HG02759 (cell line): ENCODE measurements around the gene APC.
"Not testable (repeated sequence)": the region's sequence is repeated elsewhere in the genome, so short reads cannot be mapped to it uniquely, and the experiment has no call there.

Source experiments
- ATAC-seq: cut with Tn5 transposase; IDR thresholded peaks from one replicate; pipeline ENCODE4 v1.9.1; 2021; ENCODE audit warnings: mild to moderate bottlenecking, moderate library complexity; ENCODE audit not compliant: unreplicated experiment

The APC gene

DNA sequence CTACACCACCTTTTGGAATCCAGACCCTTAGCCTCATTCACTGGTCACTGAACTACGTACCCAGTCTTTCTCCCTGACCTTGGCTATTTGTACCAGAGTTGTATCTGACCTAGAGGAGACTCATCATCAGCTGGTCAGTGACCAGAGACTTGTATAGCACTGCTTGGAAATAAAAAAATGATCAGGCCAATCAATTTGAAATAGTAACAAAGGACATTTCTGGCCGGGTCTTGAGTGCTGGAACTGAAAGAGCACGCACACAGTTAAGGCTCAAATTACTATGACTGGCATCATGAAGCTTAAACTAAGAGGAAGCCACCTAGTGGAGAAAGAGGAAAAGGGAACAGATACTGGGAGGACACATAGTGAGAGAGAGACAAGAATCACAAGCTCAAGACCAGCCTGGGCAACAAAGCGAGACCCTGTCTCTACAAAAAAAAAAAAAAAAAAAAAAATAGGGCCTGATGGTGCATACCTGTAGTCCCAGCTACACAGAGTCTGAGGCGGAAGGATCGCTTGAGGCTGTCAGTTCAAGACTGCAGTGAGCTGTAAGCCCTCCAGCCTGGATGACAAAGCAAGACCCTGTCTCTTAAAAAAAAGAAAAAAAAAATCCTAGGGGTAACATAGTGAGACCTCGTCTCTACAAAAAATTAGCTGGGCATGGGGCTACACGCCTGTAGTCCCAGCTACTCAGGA lies 110.6 kb downstream of the APC start:
- ATAC-seq = peak; percentile 98

DNA sequence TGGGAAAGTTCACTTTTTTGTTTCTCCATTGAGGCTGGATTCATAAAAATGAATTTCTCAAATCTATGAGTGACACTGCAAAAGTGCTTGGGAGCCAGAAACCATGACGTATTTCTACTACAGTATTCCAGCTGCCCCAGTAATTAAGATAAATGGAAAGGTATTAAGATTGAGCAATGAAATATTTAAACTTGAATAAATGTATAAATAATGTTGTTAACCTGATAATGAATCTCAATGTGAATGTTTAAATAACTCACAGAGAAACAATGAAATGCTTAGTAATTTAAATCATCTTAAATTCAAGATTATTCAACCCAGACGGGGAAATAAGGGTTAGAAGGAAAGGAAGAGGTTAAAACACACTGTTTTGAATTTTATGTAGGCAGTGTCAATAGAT lies 112.2 kb downstream of the APC start:
- ATAC-seq = no peak

DNA sequence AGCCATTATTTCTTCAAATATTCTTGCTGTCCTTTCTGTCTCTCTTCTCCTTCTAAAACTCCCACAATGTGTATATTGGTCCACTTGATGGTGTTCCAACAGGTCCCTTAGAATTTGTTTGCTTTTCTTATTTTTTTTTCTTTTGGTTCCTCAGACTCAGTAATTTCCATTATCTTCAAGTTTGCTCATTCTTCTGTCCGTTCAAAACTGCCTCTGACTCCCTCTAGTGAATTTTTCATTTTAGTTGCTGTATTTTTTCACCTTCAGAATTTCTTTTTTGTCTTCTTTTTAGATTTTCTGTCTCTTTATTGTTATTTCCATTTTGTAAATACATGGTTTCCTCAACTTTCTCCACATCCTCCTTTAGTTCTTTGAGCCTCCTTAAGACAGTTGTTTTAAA lies 117.0 kb downstream of the APC start:
- no peak for ATAC-seq

DNA sequence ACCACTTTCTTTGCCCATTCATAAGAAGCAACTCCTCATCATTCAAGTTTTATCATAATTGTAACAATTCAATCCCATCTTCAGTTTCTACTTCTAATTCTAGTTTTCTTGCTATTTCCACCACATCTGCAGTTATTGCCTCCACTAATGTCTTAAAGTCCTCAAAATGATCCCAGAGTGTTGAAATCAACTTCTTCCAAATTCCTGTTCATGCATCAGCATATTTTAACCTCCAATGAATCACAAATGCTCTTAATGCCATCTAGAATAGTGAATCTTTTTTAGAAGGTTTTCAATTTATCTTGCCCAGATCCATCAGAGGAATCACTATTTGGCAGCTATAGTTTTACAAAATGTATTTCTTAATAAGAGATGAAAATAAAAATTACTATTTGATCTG lies 120.2 kb downstream of the APC start:
- ATAC-seq = no peak

DNA sequence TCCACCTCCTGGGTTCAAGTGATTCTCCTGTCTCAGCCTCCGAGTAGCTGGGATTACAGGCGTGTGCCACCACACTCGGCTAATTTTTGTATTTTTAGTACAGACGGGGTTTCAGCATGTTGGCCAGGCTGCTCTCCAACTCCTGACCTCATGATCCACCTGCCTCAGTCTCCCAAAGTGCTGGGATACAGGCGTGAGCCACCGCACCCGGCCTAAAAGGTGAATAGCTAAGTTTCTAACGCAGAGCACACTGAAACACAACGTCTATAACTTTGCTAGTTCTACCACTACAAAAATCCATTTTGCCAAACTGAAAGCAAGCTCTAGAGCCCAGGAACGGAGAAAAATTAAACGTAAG lies 122.9 kb downstream of the APC start:
- not testable (repeated sequence) for ATAC-seq

DNA sequence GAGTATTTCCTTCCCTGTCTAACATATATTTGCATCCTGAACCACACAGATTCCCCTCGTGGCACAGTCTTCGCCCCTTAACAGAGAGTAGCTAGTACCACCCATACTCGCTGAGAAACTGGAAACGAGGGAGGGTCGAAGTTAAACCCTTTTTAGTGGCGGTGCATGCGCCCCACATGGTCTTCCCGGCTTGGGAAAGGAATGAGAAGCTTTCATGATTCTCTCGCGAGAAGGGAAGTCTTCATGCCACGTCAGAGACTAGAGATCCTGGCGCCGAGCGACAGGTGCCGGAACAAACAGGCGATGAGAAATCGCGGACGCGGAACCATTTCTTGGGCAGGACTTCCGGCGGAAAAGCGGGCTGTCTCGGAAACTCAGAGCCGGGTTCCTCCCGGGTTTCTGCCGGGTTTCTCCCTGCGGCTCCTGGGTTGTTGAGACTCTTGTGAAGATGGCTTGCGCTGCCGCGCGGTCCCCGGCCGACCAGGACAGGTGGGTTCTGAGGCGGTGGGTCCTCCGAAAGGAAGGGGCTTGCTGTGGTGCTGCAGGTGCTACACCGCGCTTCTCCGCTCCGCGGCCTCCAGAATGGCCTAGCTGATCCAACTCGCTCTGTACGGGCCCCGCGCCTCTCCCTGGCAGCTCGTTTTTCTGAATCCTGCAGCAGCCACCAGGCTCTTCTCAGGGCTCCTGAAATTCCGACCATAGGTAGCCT lies 123.4 kb downstream of the APC start, which contains the start of gene SRP19:
SRP19 (plus strand) TSS at position 359 of the 709 bp plus-strand sequence; CDS start at position 449, 90 bp downstream.
- peak; percentile 99 for ATAC-seq

DNA sequence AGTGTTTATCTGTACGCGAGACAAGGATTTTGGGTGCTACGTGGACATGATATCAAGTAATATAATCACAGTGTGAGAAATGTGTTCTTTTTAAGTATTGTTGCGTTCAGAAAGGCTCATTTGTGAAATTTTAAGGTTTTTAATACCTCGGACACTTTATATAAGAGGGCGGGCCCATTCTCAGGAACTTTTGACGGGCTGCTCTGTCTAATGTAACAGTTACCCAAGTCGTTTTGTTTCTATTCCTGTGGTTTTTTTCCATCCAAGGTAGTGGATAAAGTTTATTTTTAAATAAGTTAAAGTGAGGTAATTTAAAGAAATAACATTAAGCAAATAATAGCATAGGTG lies 123.9 kb downstream of the APC start:
- ATAC-seq = no peak

DNA sequence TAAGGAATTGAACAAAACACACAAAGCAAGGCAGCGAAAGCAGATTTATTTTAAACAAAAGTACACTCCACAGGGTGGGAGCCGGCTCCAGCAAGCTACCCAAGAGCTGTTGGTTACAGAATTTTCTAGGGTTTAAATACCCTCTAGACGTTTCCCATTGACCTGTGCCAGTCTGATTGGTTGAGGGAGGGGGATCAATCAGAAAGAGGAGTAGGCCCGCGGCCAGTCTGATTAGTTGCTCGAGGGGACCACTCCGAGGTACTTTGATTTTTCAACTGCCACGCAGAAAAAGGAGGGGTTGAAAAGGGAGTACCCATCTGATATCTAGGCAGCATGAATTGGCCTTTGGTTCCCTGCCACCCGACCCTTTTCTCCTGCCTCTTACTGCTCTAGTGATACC lies 124.4 kb downstream of the APC start:
- ATAC-seq = no peak

DNA sequence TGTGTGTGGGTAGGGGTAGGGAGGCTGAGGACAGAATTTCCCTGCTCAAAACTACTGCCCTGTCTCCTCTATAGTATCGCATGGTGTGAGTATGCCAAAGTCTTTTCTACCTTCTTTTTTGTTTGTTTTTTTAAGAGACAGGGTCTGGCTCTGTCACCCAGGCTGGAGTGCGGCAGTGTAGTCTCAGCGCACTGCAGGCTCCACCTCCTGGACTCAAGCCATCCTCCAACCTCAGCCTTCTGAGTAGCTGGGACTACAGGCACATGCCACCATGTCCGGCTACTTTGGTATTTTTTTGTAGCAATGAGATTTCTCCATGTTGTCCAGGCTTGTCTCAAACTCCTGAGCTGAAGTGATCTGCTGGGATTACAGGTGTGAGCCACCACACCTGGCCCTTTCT lies 125.9 kb downstream of the APC start:
- no peak for ATAC-seq

DNA sequence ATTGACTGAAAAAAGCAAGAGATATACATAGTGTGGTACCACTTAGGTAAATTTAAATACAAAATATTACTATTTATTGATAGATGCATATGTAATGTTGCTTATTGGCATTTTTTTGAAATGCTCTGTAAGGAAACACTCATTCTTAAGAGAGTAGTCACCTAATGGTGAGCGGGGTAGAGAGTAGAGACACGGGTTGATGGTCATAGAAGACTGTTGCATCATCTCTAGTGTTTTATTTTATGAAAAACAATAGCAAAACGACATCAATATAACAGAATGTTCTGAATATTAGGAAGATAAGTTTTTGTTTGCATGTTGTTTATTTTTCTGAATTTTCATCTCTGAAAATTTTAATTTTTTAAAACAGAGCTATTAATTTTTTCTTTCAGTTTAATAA lies 127.4 kb downstream of the APC start:
- no peak for ATAC-seq

DNA sequence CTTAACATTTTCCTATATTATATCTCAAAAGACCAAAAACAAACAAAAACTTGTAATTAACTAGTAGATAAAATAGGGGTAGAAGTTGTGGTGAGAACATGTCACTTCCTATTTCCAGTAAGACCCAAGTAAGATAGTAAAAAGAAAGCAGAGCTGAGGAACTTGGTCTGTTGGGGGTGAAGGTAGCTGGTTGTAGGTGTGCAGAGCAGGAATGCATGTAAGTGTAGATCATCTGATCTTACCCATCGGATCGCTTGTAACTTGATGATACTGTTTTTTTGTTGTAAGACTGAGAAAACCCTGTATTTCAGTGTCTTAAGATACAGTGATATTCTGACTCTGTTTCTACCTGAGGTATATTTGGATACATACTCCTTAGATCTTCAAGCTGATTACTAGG lies 129.1 kb downstream of the APC start:
- no peak for ATAC-seq

DNA sequence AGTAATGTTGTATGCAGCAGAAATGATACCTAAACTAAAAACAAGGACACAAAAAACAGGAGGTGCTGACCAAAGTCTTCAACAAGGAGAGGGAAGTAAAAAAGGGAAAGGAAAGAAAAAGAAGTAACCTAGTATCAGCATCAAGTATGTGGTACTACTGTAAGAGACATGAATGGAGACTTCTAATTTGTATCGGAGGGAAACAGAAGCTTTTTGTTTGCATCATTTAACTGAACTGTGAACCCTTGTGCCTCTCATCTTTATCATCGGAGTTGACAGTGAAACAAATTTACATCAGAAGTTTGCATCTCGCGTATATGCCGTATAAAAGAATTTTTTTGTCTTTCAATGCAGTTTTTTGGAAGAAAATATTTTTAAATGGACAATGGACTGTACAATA lies 129.7 kb downstream of the APC start:
- ATAC-seq = no peak

DNA sequence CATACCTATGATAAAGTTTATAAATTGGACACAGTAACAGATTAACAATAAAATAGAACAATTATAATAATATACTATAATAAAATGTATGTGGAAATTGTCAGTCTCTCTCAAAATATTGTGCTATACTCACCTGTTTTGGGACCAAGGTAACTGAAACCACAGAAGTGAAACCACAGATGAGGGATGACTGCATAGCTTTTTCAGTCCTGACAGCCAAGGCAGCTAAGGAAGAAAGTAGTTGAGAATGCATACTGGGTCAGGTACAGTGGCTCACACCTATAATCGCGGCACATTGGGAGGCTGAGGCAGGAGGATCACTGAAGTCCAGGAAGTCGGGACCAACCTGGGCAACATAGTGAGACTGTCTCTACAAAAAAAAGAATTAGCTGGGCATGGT lies 132.3 kb downstream of the APC start:
- peak; percentile 58 for ATAC-seq

DNA sequence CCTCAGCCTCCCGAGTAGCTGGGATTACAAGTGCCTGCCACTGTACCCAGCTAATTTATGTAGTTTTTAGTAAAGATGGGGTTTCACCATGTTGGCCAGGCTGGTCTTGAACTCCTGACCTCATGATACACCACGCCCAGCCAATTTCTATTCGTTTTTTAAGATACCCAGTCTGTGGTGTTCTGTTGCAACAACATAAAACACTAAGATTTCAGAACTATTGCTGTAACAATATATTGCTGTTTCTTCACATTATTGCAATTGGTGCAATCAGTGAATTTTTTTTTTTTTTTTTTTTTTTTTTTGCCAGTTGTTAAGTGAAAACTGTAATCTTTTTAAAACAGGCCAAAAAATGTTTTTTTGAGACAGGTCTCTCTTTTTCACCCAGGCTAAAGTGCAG lies 133.3 kb downstream of the APC start:
- ATAC-seq = no peak

DNA sequence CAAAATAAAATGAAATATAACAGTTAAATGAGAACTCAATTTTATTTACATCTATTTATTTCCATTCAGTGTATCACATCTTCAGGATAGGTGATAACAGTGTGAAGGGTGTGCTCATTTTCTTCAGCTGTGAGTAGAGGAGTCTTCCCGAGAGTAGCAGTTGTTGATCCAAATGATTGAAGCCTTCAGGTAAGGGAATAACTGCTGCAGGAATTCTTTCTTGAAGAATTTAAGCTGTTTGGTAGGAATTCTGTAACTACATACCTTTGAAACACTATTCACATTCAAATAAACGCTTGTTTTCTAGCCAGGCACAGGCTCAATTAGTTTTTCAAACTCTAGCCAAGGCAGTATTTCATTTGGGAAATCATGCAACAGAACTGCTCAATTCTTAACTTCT lies 138.7 kb downstream of the APC start:
- ATAC-seq = no peak

DNA sequence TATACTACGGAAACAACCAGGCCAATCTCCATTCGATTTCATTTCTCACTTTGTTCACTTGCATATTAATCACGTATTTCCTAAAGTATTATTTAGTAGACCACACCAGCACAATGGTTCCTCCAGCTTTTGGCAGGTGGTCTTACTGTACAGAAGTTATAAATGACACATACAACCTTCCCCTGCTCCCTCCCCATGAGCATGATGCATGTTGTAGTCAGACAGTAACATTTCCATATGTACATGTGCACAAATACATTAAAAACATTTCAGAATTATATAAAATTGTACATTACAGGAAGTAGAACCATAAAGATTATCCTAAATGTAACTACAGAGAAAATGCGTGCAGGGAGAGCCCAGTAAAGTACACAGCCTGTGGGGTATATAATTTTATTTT lies 140.4 kb downstream of the APC start:
- ATAC-seq = no peak

DNA sequence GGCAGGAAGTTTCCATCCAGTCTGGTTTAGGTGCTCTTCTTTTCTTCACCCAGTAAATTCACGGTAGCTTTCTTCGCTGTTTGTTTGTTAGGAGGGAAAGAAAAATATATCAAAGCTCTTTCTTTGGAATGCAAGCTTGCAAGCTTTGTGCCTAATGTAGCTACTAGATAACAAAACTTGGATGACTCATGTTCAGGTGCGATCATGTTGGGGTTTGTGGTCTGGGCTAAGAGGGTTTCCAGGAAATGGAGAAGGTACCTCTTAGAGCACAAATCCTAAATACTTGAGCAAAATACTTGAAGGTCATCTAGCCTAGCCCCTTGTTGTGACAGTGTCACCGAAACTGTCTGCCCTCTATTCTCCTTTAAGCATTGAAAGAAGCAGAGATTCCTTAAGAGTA lies 141.1 kb downstream of the APC start:
- ATAC-seq = peak; percentile 47

DNA sequence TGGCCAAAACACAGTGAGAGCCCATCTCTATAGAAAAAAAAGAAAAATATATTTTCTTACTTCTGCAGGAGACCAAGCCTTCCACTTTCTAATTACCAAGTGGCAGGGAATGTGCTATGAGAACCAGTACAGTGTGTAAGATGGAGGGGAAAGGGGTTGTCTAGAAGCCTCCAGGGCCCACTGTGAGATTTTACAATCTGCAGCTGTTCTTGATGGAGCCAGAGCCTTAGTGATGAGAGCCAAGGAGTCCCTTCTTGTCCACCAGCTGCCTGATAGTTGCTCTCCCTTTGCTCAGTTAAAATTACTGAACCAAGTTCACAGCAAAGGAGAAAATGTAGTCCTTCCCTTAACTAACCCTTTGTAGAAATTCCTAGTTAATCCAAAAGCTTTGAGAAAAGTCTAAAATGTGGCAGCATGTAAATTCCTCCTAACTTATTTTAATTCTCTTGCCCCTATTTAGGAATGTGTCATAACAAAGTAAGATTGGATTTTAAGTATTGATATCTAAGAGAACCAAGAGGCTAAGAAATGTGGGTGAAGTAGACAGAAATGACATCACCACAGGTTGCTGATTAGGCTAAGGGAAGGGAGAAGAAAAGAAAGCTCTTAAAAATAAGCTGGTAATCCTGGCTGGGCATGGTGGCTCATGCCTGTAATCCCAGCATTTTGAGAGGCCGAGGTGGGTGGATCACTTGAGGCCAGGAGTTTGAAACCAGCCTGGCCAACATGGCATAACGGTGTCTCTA lies 142.7 kb downstream of the APC start:
- no peak for ATAC-seq

DNA sequence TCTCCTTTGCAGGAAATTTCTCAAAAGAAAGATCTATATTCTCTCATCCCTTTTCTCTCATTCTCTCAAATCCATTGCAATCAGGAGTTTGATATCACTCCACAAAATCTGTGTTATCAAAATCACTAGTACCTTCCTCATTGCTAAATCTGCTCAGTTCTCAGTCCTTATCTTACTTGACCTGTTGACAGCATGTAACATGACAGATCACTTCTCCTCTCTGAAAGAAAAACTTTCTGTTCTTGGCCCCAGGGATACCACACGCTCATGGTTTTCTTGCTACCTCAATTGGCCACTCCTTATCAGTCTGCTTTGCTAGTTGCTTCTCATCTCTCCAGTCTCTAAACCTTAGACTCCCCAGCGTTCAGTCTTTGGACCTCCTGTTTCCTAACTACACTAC lies 145.5 kb downstream of the APC start:
- no peak for ATAC-seq

DNA sequence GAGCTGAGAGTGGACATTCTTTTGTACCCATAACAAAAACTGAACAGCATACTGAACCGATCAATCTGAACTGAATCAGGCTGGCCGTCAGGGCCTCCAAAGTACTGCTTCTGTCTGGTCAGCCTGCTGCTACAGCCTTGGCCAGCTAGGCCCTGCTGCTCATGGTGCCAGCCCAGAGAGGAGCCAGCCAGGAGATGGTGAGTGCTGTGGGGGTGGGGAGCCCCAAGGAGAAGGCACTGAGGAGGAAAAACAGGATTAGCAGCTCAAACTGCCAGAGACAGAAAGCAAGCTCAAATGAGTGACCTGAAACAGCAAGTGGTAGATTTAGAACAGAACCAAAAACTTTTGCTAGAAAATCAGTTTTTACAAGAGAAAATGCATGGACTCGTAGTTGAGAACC lies 147.3 kb downstream of the APC start:
- no peak for ATAC-seq

DNA sequence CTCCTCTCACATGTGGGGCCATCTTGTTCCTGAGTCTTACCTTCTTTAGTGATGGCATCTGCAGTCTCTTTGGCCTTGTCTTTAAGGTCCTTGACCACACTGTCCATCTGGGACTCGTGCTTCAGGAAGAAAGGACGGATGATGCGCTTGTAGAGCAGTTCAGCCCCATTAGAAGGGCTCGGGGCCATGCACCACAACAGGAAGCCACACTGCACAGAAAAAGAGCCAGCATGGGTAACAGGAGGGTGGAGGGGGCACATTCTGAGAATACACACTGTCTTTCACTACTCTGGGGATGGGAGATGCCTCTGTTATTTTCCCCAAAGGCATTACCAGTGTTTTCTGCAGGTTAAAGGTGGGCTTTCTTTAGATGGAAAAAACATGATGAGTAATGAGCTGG lies 149.3 kb downstream of the APC start:
- no peak for ATAC-seq

DNA sequence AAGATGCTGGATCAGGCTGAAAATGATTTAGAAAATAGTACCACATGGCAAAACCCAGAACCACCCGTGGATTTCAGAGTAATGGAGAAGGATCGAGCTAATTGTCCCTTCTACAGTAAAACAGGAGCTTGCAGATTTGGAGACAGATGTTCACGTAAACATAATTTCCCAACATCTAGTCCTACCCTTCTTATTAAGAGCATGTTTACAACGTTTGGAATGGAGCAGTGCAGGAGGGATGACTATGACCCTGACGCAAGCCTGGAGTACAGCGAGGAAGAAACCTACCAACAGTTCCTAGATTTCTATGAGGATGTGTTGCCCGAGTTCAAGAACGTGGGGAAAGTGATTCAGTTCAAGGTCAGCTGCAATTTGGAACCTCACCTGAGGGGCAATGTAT lies 154.4 kb downstream of the APC start:
- ATAC-seq = not testable (repeated sequence)
